WTC11 (cell line): ENCODE data around the gene EEIG2. TPM values are rescaled to one million over a fixed set of nuclear protein-coding genes. Genes with fewer than 3 reads are reported as not detected.

Source experiments
- ATAC-seq: fragments of 200-7000 bp; cut with Tn5 transposase; 2 replicates; pipeline ENCODE4 v1.10.0; 2021; ENCODE audit warnings: mild to moderate bottlenecking, moderate library complexity
- CTCF ChIA-PET: fragments of 300-600 bp; sonication (Branson Sonifier 250); formaldehyde crosslinking; loops from one replicate; lab custom pipeline; 2021; ENCODE audit warnings: antibody characterized with exemption; lab: Charles Lee
- POLR2A ChIA-PET: fragments of 350-600 bp; sonication (Branson Sonifier 250); formaldehyde crosslinking; loops from one replicate; lab custom pipeline; 2021; ENCODE audit warnings: antibody characterized with exemption; lab: Charles Lee
- DNase-seq: peaks from one replicate; pipeline ENCODE4 v3.0.0; 2021; ENCODE audit warnings: low spot score
- H3K27ac Mint-ChIP-seq: 2 replicates; pipeline ENCODE4 v1.8.0; 2021; ENCODE audit warnings: mixed read lengths
- H3K27me3 Mint-ChIP-seq: 2 replicates; pipeline ENCODE4 v1.8.0; 2021; ENCODE audit warnings: low read depth, mild to moderate bottlenecking, moderate library complexity, mixed read lengths
- H3K36me3 Mint-ChIP-seq: 2 replicates; pipeline ENCODE4 v1.8.0; 2021; ENCODE audit warnings: mixed read lengths
- H3K4me1 Mint-ChIP-seq: 2 replicates; pipeline ENCODE4 v1.8.0; 2022; ENCODE audit warnings: mixed read lengths
- H3K4me3 Mint-ChIP-seq: 2 replicates; pipeline ENCODE4 v1.8.0; 2021; ENCODE audit warnings: mild to moderate bottlenecking, moderate library complexity, mixed read lengths
- H3K9me3 Mint-ChIP-seq: 2 replicates; pipeline ENCODE4 v1.8.0; 2021; ENCODE audit warnings: mixed read lengths
- AR ChIP-seq: fragments of 250-450 bp; sonication (Bioruptor Pico); IDR thresholded peaks from 2 replicates; pipeline ENCODE4 v1.9.0; 2021; ENCODE audit warnings: mild to moderate bottlenecking
- ATF1 ChIP-seq: sonication (generic); formaldehyde crosslinking; IDR thresholded peaks from 2 replicates; pipeline ENCODE4 v1.8.1; 2023; ENCODE audit warnings: mild to moderate bottlenecking, moderate library complexity, missing genetic modification reagents
- ATF2 ChIP-seq: sonication (generic); formaldehyde crosslinking; IDR thresholded peaks from 2 replicates; pipeline ENCODE4 v1.8.1; 2022; ENCODE audit warnings: low read depth, missing genetic modification reagents, borderline replicate concordance
- CTCF ChIP-seq: fragments of 200-600 bp; IDR thresholded peaks from 2 replicates; pipeline ENCODE4 v1.8.0; 2022; ENCODE audit warnings: antibody characterized with exemption
- ESRRA ChIP-seq: sonication (generic); formaldehyde crosslinking; IDR thresholded peaks from 2 replicates; pipeline ENCODE4 v1.8.1; 2022; ENCODE audit warnings: mild to moderate bottlenecking, missing genetic modification reagents, borderline replicate concordance
- HMGXB4 ChIP-seq: sonication (generic); formaldehyde crosslinking; IDR thresholded peaks from 2 replicates; pipeline ENCODE4 v1.8.1; 2023; ENCODE audit warnings: mild to moderate bottlenecking, moderate library complexity, missing genetic modification reagents
- IRF1 ChIP-seq: sonication (generic); formaldehyde crosslinking; IDR thresholded peaks from 2 replicates; pipeline ENCODE4 v1.8.0; 2023; ENCODE audit warnings: missing genetic modification reagents
- OVOL2 ChIP-seq: fragments of 250-450 bp; sonication (Bioruptor Pico); IDR thresholded peaks from 2 replicates; pipeline ENCODE4 v1.9.0; 2021; ENCODE audit warnings: mild to moderate bottlenecking, borderline replicate concordance
- RORB ChIP-seq: fragments of 250-450 bp; sonication (Bioruptor Pico); IDR thresholded peaks from 2 replicates; pipeline ENCODE4 v1.9.0; 2021; ENCODE audit warnings: mild to moderate bottlenecking
- TCF7 ChIP-seq: sonication (generic); formaldehyde crosslinking; IDR thresholded peaks from 2 replicates; pipeline ENCODE4 v1.8.0; 2022; ENCODE audit warnings: mild to moderate bottlenecking, low read depth, missing genetic modification reagents, moderate library complexity
- TEAD1 ChIP-seq: sonication (generic); formaldehyde crosslinking; IDR thresholded peaks from 2 replicates; pipeline ENCODE4 v1.8.0; 2022; ENCODE audit warnings: mild to moderate bottlenecking, missing genetic modification reagents
- TEAD4 ChIP-seq: sonication (generic); formaldehyde crosslinking; IDR thresholded peaks from 2 replicates; pipeline ENCODE4 v1.8.0; 2022; ENCODE audit warnings: mild to moderate bottlenecking, missing genetic modification reagents
- ZNF263 ChIP-seq: sonication (generic); formaldehyde crosslinking; IDR thresholded peaks from 2 replicates; pipeline ENCODE4 v1.8.1; 2022; ENCODE audit warnings: low read depth, mild to moderate bottlenecking, moderate library complexity, missing genetic modification reagents
- ZNF396 ChIP-seq: fragments of 250-450 bp; sonication (Bioruptor Pico); IDR thresholded peaks from 2 replicates; pipeline ENCODE4 v1.8.0; 2021; ENCODE audit warnings: mild to moderate bottlenecking, moderate library complexity, borderline replicate concordance
- ZNF425 ChIP-seq: fragments of 250-450 bp; sonication (Bioruptor Pico); conservative IDR thresholded peaks from 2 replicates; pipeline ENCODE4 v1.9.0; 2021; ENCODE audit warnings: mild to moderate bottlenecking
- ZSCAN18 ChIP-seq: fragments of 250-450 bp; sonication (Bioruptor Pico); IDR thresholded peaks from 2 replicates; pipeline ENCODE4 v2.1.2; 2022; ENCODE audit warnings: mild to moderate bottlenecking, moderate library complexity
- total RNA-seq: library from RNA; stranded (reverse); gene quantifications from 3 replicates; pipeline ENCODE4 v1.2.3, GENCODE V29; 2021

Gene EEIG2
- total RNA-seq, 1 experiment from 2014 or later, result 65.7 TPM

GRCh38 chr1:108523829-108524228, 36.1 kb upstream of the EEIG2 start (continued):
- no peak for TF ChIP-seq ZSCAN18 (CRISPR knock-in tag)
- no peak for TF ChIP-seq RORB
- TF ChIP-seq IRF1 (CRISPR knock-in tag), result no peak
- no peak for TF ChIP-seq ZNF425
- no peak for TF ChIP-seq TEAD1
- TF ChIP-seq TCF7 (CRISPR knock-in tag), result no peak
- no peak for TF ChIP-seq ATF2 (CRISPR knock-in tag)
- TF ChIP-seq, all 79 proteins: peak for 0

GRCh38 chr1:108524676-108525075, 35.2 kb upstream of the EEIG2 start:
- peaks cover 11% of the 10 kb centered on the region for H3K36me3 Mint-ChIP-seq
- H3K27me3 Mint-ChIP-seq, result no peaks in the 10 kb centered on the region; the same call in 1 of the 2 replicates

More at GRCh38 chr1:108524676-108525075, 35.2 kb upstream of the EEIG2 start:
- Mint-ChIP-seq H3K27ac (no peak overlapping the region), H3K4me3 (no peak overlapping the region), H3K4me1 (peaks cover 6% of the 10 kb centered on the region; the same call in 1 of the 2 replicates), H3K9me3 (peaks cover 20% of the 10 kb centered on the region)
- POLR2A ChIA-PET, result no interaction called here
- ATAC-seq (no peak), DNase-seq (no peak)
- CTCF ChIA-PET, result no interaction called here
- TF ChIP-seq TEAD1 (no peak), RORB (no peak), OVOL2 (no peak), ZSCAN18 (CRISPR knock-in tag) (no peak), TEAD4 (CRISPR knock-in tag) (no peak), ZNF396 (CRISPR knock-in tag) (no peak), ESRRA (CRISPR knock-in tag) (no peak), ZNF263 (no peak), CTCF (no peak), ATF1 (no peak), AR (no peak), HMGXB4 (no peak)
